HG03342 (cell line): Measurements from ENCODE around the gene CWC27.

Experiments used
- ATAC-seq: cut with Tn5 transposase; IDR thresholded peaks from one replicate; pipeline ENCODE4 v1.9.1; 2021; ENCODE audit warnings: mild to moderate bottlenecking, moderate library complexity; ENCODE audit not compliant: unreplicated experiment

The CWC27 gene

GRCh38 chr5:65030056-65030455, 261.3 kb downstream of the CWC27 start:
- ATAC-seq: no peak

GRCh38 chr5:65032250-65032649, 263.5 kb downstream of the CWC27 start:
- ATAC-seq: no peak

- no peak for ATAC-seq
These were observed 265.5 kb downstream of the CWC27 start for GRCh38 chr5:65034029-65034812.

- ATAC-seq: no peak
These were observed 266.1 kb downstream of the CWC27 start for GRCh38 chr5:65034813-65035209.

GRCh38 chr5:65035211-65036206, 266.8 kb downstream of the CWC27 start:
- ATAC-seq: peak; percentile 82

GRCh38 chr5:65037831-65038815, 269.4 kb downstream of the CWC27 start:
- ATAC-seq: no peak

DNA sequence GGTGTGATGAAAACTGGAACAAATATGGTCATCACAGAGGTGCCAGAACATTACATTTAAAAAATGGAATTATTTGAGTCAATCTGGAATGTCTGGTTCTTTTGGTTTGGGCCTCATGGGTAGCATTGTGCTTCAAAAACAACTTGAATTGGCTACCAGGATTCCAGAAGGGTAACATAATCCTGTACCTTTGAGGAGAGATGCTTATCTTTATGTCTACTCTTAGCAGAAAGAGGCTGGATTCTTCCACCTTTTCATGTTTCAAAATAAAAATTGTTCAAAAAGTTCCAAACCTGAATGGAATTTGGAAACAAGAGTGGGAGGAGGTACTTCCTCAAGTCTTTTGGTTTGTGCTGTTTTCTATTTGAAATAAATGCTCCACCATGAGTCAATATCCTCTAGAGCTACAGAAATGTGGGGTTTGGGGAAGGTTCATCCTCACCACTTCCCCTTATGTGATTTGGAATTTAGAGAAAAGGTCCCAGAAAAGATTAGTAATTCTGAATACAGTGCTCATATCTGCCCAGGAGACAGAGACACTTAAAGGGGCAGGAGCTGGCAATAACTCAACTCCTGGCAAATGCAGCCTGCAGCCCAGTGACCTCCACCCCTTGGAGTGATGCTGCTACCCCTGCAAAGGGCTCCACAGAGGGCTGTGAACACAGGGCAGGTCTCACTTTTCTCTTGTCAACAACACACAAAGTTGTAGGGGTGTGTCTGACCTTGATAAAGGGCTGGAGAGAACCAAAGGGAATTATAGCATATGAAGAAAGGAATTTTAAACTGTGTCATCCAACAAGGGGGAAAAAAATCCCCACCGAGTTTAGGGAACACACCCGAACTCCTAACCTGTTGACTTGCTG, 272.8 kb downstream of the CWC27 start:
- ATAC-seq: no peak

DNA sequence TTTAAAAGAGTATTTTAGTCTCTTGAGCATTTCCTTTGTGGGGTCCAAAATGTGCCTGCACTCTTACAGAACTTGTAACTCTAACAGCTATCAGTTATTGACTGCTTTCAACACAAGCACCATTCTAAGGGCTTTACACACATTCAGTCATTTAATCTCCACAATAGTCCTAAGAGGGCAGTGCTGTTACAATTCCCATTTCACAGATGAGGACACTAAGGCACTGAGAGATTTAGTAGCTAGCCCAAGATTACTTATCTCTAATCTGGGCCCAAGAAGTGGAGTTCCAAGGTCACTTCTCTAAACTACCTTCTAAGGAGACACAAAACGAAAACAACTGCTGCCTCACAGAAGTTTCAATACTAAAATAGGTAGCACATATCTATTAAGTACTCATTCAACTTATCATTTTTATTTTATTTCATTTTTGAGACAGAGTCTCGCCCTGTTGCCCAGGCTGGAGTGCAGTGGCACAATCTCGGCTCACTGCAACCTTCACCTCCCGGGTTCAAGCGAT, 275.2 kb downstream of the CWC27 start:
- ATAC-seq: peak; percentile 55

DNA sequence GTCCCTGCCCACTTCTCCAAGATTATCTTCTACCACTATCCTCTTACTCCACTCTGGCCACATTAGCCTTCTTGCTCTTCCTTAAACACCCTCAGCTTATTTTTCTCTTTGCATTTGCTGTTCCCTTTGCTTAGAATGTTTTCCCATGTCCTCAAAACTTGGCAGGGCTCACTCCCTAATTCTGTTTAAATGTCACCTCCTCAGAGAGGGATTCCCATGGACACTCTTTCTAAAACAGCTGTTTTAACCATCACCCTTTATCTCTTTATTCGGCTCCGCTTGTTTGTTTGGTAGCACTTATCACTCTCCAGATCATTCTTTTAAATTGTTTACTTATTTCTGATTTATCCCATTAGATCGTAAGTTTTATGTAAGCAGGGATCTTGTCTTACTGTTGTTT, 278.5 kb downstream of the CWC27 start:
- ATAC-seq: no peak

DNA sequence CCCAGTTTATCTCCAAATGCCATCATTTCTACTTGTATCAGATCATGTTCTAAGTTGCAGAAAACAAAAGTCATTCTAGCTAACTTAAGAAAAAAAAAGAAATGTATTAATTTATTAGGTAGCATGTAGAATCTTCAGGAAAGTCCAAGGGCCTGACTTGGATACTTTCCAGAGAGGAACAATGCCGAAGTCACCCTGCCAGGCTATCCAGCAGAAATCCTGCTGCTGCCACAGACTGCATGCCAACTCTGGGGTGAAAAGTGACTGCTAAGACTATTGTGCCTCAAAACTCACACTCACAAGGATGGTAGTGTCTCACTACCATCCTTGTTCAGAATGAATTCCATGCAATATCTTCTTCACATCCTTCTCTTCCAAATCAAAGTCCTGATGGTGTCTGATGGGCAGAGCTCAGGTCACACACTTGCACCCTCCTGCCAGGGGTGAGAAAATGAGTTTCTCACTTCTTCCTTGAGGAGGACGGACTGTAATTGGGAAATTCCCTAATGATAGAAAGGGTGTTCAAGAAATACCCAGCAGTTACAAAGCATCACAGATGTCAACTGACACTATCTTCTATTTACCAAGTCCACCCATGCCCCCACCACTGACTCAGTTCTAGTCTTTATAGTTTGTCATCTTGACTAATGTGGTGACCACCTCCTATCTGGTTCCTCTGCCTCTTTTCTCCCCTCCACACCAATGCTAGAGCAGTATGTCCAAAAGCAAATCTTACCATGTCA, 279.4 kb downstream of the CWC27 start:
- peak; percentile 57 for ATAC-seq

- ATAC-seq: peak; percentile 38
These were observed 281.4 kb downstream of the CWC27 start for GRCh38 chr5:65050140-65050539.

GRCh38 chr5:65050826-65051498, 282.2 kb downstream of the CWC27 start:
- no peak for ATAC-seq

- ATAC-seq: no peak
These were observed 287.2 kb downstream of the CWC27 start for GRCh38 chr5:65055938-65056337.

- no peak for ATAC-seq
These were observed 291.2 kb downstream of the CWC27 start for GRCh38 chr5:65059681-65060598.

- ATAC-seq: peak; percentile 65
These were observed 292.7 kb downstream of the CWC27 start for GRCh38 chr5:65061250-65061973.

GRCh38 chr5:65061974-65062353, 293.2 kb downstream of the CWC27 start:
- ATAC-seq: peak; percentile 27
